ENCODE results near the gene MTMR3.

The MTMR3 gene

GRCh38 chr22:29871684-29872083 lies 11.3 kb upstream of the MTMR3 start:
- DNase-seq = peak; percentile 93

GRCh38 chr22:29872144-29872893 lies 10.7 kb upstream of the MTMR3 start:
- no peak for DNase-seq

- no peak for DNase-seq
Observed at GRCh38 chr22:29872989-29873388, 10.0 kb upstream of the MTMR3 start.

- DNase-seq = no peak
Observed at GRCh38 chr22:29873943-29874342, 9.0 kb upstream of the MTMR3 start.

- DNase-seq = no peak
Observed at GRCh38 chr22:29877620-29878019, 5.4 kb upstream of the MTMR3 start.

GRCh38 chr22:29879753-29880152 lies 3.2 kb upstream of the MTMR3 start:
- no peak for DNase-seq

GRCh38 chr22:29882716-29883044 lies 294 bp upstream of the MTMR3 start:
- DNase-seq = peak; percentile 74

GRCh38 chr22:29883775-29884097 lies 762 bp downstream of the MTMR3 start:
- no peak for DNase-seq

- no peak for DNase-seq
Observed at GRCh38 chr22:29885610-29886009, 2.6 kb downstream of the MTMR3 start.

GRCh38 chr22:29886596-29886995 lies 3.6 kb downstream of the MTMR3 start:
- no peak for DNase-seq

- DNase-seq = no peak
Observed at GRCh38 chr22:29887358-29887757, 4.4 kb downstream of the MTMR3 start.

GRCh38 chr22:29890760-29891159 lies 7.8 kb downstream of the MTMR3 start:
- no peak for DNase-seq

GRCh38 chr22:29892315-29893156 lies 9.6 kb downstream of the MTMR3 start:
- no peak for DNase-seq

GRCh38 chr22:29901354-29901753 lies 18.4 kb downstream of the MTMR3 start:
- DNase-seq = no peak

GRCh38 chr22:29903371-29903770 lies 20.4 kb downstream of the MTMR3 start:
- DNase-seq = no peak

- DNase-seq = no peak
Observed at GRCh38 chr22:29904020-29904419, 21.0 kb downstream of the MTMR3 start.

- no peak for DNase-seq
Observed at GRCh38 chr22:29907753-29908515, 25.0 kb downstream of the MTMR3 start.

GRCh38 chr22:29912141-29912540 lies 29.2 kb downstream of the MTMR3 start:
- no peak for DNase-seq

- no peak for DNase-seq
Observed at GRCh38 chr22:29912605-29913398, 29.8 kb downstream of the MTMR3 start.

- no peak for DNase-seq
Observed at GRCh38 chr22:29914165-29914564, 31.2 kb downstream of the MTMR3 start.

GRCh38 chr22:29914991-29915533 lies 32.1 kb downstream of the MTMR3 start:
- no peak for DNase-seq

- no peak for DNase-seq
Observed at GRCh38 chr22:29916007-29916544, 33.1 kb downstream of the MTMR3 start.
